SK-N-SH (cell line): Measurements from ENCODE around the gene NUDT14.

ENCODE experiments used
- MXI1 ChIP-seq: IDR thresholded peaks from 2 replicates; pipeline ENCODE4 v1.6.1; 2012; ENCODE audit warnings: mild to moderate bottlenecking, low read depth, low read length, improper control_type of control experiment
- POLR2AphosphoS5 ChIP-seq: IDR thresholded peaks from 2 replicates; pipeline ENCODE4 v1.6.1; 2012; ENCODE audit warnings: low read depth, low read length
- SMC3 ChIP-seq: IDR thresholded peaks from 2 replicates; pipeline ENCODE4 v1.6.1; 2012; ENCODE audit warnings: low read depth, low read length, improper control_type of control experiment
- TCF12 ChIP-seq: IDR thresholded peaks from 2 replicates; pipeline ENCODE4 v1.4.0; 2012
- YY1 ChIP-seq: IDR thresholded peaks from 2 replicates; pipeline ENCODE4 v1.4.0; 2012; ENCODE audit warnings: low read depth, mild to moderate bottlenecking

DNA sequence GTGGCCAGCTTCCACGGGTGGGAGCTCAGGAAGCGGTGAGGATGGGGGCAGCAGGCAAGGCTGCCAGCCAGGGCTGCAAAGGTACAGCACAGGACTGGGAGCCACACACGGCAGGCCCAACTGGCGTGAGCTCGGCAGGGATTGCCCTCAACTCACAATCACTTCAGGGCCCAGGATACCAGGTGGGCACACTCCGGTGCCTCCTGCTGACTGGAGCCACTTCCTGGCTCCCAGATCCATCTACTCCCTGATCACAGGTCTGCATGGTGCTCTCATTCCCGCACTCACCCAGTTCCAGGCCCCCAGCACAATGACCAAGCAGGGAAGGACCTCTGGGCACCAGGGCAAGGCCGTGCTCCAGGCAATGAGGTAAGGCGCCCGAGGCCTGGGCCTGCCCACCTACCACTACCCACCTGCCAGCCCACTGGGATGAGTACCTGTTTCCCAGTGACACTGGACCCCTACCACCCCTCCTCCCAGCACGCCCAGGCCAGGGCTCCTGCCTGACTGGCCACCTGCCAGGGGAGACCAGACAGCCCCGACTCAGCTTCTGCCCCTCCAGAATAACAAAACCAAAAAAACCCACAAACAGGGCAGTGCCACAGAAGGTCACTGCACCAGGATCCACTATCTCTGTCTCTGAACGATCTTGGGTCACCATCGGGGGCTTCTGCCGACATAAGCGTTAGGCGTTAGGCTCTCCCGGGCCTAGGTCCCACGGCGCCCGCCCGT lies 14.4 kb downstream of the NUDT14 start:
- TF ChIP-seq POLR2AphosphoS5 (no peak), MXI1 (no peak), SMC3 (no peak), TCF12 (no peak), YY1 (no peak)
